HG03457 (cell line): Measurements from ENCODE around the gene EDIL3.

Source experiments
- ATAC-seq: cut with Tn5 transposase; IDR thresholded peaks from one replicate; pipeline ENCODE4 v1.9.1; 2021; ENCODE audit warnings: moderate number of reproducible peaks; ENCODE audit not compliant: unreplicated experiment

Gene EDIL3

DNA sequence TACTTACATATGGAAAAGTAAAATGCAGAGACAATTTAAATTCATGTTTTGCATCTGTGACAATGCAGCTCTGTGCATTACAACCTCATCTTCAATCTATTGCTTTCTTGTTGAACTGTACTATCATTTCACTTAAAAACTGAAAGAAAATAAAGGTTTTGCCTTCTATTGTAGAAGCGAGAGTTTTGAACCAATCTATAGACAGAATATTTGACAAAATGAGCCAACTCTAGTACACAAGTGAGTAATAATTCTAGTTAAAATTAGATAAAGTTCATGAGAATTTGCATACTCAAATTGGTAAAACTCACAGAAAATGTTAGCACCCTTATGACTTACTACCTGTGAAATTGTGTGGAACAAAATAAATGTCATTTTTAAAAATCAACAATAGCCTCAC lies 123.7 kb downstream of the EDIL3 start:
- peak; percentile 51 for ATAC-seq

DNA sequence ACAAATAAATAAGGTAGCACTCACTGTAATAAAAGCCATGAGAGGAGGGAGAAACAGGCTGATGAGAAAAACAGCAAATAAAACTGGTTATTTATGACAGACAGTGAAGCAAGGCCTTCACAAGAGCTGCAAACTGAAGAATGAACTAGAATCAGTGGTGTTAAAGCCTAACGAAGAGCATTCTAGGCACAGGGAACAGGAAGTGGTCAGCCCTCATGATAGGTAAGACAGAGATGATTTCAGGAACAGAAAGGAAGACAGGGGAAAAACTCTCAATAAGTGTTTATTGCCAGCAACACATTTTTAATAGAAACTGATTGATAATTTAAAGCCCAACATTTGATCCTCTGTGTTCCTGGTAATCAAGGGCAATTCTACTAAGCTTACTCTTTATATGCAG lies 124.5 kb downstream of the EDIL3 start:
- ATAC-seq = peak; percentile 51

DNA sequence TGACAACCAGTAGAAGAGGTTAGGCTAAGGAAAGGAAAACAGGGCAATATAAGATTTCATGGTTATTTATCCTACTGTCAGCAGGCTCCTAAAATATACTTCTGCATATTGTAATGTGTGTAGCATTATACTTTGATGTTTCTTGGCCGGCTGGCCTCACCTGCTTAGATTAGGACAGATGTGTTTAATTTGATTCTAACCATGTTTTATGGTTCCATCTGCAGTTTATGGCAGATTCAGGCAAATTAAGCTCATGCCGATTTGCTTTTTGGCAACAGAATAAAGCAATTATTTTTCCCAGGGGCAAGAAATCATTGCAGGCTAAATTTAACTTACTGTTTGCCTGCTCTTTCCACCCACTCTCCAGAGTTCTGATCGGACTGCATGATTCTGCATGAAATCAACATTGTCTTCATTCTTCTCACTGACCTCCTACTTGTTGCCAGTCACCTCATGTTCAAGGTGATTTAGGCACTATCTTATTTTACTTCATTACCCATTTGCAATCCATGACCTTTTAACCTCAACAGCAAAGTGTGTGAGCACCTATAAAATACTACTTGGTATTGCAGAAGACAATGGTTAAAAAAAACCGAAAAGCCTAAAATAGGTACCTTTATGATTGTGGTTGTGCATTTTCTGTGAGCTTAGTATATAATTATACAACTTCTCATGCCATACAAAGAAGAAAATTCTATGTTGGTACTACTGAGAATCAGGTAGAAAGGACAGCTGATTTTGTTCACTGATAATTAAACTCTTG lies 125.2 kb downstream of the EDIL3 start:
- ATAC-seq = no peak

DNA sequence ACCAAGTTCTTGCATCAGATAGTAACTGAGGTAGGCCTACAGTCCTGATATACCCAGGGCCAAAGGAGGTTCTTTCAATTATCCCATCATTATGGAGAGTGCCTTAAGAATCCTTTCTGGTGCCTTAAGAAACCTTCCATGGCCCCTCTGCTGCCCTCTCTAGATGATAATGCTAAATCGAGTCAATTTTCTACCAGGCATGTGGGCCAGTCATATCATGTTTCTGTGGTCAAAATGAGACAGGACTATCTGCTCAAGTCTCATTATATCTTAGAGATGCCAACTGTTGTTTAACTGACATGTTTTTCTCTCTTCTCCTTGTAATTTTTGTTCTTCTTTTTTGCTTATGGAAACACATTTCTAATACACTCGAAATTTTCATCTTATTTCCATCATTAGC lies 127.6 kb downstream of the EDIL3 start:
- no peak for ATAC-seq

DNA sequence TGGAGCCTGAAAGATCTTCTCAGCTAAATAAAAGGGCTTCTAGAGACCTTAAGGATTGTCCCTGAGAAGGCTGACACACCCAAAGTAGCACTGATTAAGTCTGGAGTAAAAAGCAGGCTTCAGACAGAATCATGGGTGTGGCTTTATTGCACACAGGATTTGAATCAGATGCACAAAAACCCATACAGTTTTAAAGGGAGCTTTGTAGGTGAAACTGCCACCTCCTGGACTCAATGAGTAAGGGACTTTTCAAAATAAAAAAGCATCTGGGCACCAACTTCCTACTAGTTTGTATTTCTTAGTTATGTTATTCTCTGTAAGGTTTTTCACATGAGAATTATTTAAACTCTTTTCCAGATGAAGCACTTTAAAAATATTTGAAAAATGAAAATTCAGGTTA lies 129.4 kb downstream of the EDIL3 start:
- ATAC-seq = no peak

DNA sequence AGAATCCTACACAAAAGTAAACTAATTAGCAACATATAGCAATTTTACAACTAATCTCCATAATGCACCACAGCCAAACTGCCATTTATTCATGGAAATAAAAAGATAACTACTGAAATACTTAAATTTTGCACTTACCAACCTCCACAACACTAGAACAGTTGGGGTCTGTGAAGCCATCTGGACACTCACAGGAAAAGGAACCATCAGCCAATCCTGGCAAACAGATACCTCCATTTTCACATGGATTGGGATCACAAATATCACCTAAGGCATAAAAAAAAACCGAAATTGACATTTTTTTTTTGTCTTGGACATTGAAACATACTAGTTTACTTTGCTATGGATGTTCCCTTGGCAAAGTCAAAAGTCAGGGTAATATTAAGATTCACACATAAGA lies 130.7 kb downstream of the EDIL3 start:
- no peak for ATAC-seq

DNA sequence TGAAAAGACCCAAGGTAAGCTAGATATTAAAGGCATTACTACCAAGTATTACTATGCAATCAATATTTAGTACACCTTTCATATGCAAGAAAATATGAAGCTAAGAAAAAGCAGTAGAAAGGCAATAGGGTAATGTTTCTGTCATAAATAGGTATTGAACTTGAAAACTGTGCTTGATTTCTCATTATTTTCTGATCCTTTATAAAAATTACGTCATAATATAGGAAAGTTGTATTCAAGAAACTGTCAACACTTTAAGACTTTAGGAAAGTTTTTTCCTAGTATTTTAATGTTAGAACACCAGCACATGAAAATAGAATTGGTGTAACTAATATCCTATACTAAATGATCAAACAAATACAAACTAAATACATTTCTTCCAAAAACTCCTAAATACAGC lies 133.2 kb downstream of the EDIL3 start:
- ATAC-seq = no peak

DNA sequence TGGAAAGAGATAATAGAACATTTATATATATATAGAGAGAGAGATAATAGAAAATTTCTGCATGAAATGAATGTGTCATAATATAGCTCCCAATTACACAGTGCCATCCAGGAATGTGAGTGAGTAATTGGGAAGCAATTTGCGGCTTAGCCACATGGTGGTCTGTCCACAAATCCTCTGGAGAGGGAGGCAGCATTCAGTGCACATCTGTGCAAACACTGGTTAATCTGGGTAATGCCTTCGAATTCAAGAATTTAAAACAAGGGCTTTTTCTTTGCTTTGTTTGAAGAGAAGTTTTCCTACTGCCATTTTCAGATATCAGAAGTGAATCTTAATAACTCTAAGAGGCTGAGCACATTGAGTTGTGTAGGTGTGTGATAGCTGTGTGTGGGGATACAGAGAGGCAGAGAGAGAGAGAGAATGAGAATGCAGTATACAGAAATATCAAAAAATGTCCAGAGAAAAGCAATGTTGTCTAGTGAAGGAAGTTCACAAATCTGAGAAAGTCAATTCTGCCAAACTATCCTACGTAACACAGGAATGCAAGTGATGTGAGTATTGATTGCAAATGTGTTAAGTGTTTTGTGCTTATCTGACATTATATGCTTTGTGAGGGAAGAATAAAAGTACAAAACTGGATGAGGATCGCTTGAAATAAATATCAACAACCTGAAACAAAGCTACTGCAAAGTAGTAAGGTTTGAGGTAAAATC lies 134.6 kb downstream of the EDIL3 start:
- no peak for ATAC-seq

DNA sequence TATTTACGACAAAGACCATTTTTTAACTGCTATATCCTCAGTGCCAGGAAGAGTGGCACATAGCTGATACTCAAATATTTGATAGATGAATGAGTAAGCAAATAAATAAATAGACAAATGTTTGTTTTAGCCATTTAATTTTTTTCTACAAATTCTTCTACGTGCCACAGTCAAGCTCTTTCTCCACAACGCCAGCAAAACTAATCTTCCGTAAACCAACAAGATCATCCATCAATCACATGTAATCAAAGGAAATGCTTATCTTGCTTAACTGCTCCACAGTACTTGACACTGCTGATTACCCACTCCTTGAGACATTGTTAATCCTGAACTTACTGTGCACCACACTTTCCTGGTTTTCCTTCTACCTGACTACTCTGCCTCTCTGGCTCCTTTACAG lies 136.7 kb downstream of the EDIL3 start:
- ATAC-seq = no peak

DNA sequence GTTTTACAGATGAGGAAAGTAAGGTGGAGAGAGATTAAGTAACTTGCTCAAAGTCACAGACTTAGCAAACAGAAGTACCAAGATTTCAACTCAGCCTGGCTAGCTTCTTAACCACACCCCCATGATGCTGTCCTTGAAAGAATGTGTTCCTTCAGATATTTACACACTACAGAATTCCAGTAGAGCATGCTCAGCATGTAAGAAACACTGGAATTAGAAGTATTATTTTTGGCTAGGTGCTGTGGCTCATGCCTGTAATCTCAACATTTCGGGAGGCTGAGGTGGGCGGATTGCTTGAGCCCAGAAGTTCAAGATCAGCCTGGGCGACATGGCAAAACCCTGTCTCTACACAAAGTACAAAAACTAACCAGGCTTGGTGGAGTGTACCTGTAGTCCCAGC lies 142.4 kb downstream of the EDIL3 start:
- ATAC-seq = no peak

DNA sequence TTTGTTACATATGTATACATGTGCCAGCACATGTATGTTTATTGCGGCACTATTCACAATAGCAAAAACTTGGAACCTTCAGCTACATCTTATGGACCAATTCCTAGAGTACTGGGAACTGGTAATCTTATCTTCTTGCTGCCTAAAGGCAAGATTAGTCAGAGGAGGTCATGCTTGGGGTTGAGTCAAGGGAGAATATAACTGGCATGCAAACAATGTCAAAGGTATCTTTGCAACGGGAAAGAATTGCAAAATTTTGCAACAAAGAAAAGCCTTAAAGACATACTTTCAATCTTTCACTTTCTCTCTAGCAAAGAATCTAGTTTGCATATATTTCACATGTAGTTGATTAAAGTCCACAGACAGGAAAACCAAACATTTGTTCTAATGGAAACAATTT lies 145.2 kb downstream of the EDIL3 start:
- no peak for ATAC-seq

DNA sequence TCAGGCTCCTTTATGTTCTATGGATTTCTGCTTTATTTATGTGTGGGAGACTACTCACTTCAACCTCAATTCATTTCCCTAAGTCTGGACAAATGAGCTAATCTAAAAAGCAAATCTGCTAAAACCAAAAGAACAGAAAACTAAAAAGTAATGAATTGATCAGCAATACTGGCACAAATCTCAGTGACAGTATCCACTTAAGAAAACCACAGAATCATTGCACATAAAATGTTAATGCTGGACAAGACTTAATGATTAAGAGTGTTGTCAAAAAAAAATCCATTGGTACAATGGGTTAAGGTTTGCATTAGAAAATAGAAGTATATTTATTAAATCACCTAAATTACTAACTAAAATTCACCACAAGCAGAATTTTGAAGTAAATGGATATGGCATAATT lies 147.6 kb downstream of the EDIL3 start:
- no peak for ATAC-seq

DNA sequence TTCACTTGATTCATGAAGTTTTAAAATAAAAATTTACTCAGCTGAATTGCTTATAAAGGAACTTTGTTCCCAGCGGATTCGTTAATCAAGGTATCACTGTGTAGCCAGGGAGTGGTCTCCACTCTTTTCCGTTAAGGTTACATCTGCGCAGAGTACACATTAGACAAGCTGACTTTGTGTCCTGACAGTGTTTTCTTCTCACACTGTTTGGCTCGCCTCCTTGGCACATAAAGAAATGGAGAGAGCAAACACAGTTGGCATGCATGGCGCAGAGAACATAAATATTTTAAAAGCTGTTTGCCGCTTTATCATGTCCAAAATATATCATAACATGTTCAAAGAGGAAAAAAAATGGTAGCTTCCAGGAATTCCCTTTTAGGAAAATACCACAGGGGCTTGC lies 153.2 kb downstream of the EDIL3 start:
- no peak for ATAC-seq

DNA sequence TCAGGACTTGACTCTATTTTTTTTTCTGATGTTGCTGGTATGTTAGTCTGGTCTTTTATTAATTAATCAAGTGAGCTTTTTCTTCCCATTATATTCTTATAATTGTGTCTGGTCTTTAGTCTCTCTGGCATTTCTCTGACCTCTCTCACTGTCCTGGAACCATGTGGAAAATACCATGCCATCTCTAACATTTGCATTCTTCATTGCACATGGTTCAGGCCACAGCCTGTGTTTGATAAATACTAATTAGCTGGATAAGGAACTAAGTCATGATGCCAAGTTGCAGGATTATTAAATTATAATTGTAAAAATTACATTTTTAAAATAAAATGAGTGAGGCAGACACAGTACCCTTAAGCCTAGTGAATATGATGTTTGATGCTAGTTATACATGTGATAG lies 155.6 kb downstream of the EDIL3 start:
- no peak for ATAC-seq

DNA sequence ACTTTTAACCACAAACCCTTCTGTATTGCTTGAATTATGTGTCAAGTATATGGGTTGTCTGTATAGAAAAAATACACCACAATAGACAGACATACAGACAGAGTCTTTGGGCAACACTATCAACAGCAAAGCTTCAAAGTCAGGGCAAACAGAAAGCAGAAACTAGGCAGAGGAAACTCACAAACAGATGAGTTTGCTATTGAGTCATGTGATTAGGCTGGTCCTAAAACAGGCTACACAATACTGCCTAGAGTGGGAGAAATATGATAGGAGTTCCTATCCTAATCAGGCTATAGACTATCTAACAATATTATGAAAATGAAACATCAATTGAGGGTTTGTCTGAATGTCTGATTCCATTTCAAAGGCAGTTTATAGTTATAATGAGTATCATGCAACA lies 156.4 kb downstream of the EDIL3 start:
- no peak for ATAC-seq

DNA sequence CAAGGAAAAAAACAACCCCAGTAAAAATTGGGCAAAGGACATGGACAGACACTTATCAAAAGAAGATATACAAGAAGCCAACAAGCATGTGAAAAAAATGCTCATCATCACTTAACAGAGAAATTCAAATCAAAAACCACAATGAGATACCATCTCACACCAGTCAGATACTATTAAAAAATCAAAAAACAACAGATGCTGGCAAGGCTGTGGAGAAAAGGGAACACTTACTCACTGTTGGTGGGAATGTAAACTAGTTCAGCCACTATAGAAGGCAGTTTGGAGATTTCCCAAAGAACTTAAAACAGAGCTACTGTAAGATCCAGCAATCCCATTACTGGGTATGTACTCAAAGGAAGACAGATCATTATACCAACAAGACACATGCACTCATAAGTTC lies 157.4 kb downstream of the EDIL3 start:
- ATAC-seq = no peak

DNA sequence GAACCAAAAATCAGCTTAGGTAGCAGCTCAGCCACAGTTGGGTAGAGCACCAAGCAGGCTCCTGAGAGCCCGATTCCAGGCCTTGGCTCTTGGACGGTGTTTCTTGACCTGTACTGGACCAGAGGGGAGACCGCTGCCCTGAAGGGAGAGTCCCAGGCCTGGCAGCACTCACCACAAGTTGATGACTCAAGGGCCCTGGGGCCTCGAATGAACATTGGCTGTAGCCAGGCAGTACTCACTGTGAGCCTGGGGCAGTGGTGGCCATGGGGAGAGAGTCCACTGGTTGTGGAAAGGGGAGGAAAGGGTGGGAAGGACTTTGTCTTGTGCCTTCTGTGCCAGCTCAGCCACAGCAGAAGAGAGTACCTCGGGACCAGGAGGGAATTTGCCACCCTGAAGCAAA lies 166.1 kb downstream of the EDIL3 start:
- no peak for ATAC-seq

DNA sequence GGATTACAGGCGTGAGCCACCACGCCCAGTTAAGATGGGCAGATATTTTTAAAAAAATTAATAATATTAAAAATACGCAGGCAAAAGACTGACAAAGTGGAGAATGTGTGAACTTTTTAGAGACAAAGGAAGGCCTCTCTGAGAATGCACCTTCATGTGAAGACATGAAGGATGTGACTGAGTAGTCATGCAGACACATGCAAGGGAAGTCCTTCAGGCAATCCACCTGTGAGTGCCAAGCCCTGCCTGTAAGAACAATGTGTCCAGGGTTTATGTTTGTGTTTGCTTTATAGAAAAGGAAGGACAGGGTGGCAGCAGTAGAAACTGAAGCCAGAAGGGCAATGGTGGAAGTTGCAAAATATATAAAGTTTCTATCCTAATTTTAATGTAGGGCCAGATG lies 169.2 kb downstream of the EDIL3 start:
- no peak for ATAC-seq

DNA sequence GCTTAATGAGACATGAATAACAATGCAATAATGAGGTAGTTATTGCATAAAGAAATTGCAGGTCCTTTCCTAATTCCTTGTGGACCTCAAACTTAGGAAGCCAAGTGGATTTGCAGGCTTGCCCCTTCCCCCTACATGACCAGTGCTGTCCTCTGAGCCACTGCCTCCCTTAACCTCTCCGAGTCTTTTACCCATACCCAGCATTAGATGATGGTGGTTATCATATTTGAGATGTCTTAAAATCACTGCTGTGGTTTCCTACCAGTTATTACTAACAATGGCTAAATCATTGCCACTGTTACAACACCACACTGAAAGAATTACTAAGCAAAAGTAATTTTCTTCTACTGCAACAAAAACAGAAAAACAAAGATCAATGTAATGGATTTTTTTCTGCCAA lies 170.8 kb downstream of the EDIL3 start:
- ATAC-seq = no peak

DNA sequence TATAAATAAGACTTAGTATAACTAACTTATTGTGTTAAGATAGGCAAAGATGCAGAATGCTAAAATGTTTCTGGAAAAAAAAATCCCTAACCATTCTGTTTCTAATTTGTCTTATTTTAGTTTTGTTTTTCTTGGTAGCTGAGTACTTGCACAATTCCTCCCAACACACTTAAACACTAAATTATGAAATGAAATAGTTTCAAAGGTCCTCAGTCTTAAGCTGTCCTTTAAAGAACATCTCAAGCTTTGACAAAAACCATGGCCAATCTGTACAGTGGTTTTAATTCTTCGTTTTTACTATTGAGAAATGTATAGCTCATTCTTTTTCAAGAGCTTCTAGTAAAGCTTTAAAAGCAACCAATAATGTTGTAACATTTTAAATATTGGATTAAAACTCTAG lies 171.5 kb downstream of the EDIL3 start:
- ATAC-seq = no peak

DNA sequence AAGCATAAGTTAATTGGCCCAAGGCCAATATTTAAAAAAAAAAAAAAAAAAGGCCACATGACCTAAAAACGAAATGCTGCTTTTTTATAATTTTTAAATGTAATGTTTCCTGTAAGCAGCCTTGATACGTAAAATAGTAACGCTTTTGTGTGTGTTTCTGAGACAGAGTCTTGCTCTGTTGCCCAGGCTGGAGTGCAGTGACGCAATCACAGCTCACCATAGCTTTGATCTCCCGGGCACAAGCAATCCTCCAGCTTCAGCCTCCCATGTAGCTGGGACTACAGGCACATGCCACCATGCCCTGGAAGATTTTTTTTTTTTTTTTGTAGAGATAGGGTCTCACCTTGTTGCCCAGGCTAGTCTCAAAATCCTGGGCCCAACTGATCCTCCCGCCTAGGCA lies 179.9 kb downstream of the EDIL3 start:
- no peak for ATAC-seq

DNA sequence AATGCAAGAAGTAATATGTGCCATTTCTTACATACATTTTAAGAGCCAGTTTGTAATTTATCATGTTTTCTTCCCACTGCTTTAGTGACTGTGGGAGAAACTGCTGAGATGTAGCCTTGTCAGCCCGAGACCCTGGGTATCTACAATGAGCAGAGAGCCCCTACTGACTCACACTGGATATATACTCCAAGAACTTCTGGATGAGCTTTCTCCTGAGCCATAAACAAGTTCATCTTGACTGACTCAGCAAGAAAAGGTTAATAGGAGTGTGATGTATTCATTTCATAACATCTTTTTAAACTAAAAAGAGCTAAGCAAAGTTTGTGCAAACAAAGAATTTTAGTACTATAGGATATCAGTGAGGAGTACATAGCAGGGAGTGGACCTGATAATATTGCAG lies 182.5 kb downstream of the EDIL3 start:
- no peak for ATAC-seq

DNA sequence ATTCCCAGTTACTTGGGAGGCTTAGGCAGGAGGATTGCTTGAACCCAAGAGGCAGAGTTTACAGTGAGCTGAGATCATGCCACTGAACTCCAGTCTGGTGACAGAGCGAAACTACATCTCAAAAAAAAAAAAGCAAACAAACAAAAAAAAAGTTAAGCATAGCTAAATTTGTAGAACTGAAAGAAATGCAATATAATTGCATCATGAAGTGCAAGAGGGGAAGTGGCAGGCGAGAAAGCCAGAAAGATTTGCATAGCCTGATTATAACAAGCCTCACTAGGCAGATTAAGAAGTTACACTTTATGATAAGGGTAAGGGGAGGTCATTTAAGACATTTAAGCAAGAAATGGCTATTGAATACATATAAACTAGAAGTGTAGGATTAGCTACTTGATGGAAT lies 187.1 kb downstream of the EDIL3 start:
- ATAC-seq = no peak
